Nephron progenitor cell (in vitro differentiated cells): Measurements from ENCODE around the gene INPP1.
"Not testable (repeated sequence)": the region's sequence is repeated elsewhere in the genome, so short reads cannot be mapped to it uniquely, and the experiment has no call there.

Experiments
- DNase-seq: peaks from one replicate; pipeline ENCODE4 v3.0.0; 2021
- H3K27ac Mint-ChIP-seq: 2 replicates; pipeline ENCODE4 v1.8.0; 2021; ENCODE audit warnings: mild to moderate bottlenecking, moderate library complexity, mixed read lengths
- H3K27me3 Mint-ChIP-seq: 2 replicates; pipeline ENCODE4 v1.8.0; 2021; ENCODE audit warnings: mild to moderate bottlenecking, low read depth, mixed read lengths; ENCODE audit not compliant: poor library complexity
- H3K36me3 Mint-ChIP-seq: 2 replicates; pipeline ENCODE4 v1.8.0; 2021; ENCODE audit warnings: low read depth, mixed read lengths
- H3K4me1 Mint-ChIP-seq: 2 replicates; pipeline ENCODE4 v1.8.0; 2021; ENCODE audit warnings: mixed read lengths
- H3K4me3 Mint-ChIP-seq: 2 replicates; pipeline ENCODE4 v1.8.0; 2021; ENCODE audit warnings: mild to moderate bottlenecking, moderate library complexity, mixed read lengths
- H3K9me3 Mint-ChIP-seq: 2 replicates; pipeline ENCODE4 v1.8.0; 2021; ENCODE audit warnings: mild to moderate bottlenecking, moderate library complexity, mixed read lengths
- TF ChIP-seq, protein P1 (sequence below): fragments of 200-600 bp; sonication (generic); IDR thresholded peaks from 2 replicates; pipeline ENCODE4 v1.5.0; 2021; ENCODE audit warnings: antibody characterized with exemption

Gene INPP1

DNA sequence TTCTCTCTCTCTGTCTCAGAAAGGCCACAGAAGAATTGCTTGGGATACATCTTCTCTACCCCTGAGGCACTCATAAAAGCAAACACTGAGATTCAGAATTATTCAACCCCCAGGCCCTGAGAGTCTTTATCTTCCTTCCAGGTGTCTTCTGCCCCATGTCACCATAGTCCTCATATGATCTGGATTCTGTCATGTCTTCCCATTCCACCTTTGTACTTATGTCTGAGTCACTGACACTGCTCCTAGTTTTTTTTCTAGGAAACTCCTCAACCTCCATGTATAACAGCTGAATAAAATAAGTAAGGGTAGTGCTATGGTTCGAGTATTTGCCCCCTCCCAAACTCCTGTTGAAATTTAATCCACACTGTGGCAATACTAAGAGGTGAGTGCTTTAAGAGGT lies 35.4 kb upstream of the INPP1 start:
- H3K4me1 Mint-ChIP-seq = no peaks in the 10 kb centered on the region
- no peaks in the 10 kb centered on the region for H3K9me3 Mint-ChIP-seq
- no peak overlapping the region for H3K4me3 Mint-ChIP-seq
- no peaks in the 10 kb centered on the region for H3K27me3 Mint-ChIP-seq
- TF ChIP-seq, protein P1, sequence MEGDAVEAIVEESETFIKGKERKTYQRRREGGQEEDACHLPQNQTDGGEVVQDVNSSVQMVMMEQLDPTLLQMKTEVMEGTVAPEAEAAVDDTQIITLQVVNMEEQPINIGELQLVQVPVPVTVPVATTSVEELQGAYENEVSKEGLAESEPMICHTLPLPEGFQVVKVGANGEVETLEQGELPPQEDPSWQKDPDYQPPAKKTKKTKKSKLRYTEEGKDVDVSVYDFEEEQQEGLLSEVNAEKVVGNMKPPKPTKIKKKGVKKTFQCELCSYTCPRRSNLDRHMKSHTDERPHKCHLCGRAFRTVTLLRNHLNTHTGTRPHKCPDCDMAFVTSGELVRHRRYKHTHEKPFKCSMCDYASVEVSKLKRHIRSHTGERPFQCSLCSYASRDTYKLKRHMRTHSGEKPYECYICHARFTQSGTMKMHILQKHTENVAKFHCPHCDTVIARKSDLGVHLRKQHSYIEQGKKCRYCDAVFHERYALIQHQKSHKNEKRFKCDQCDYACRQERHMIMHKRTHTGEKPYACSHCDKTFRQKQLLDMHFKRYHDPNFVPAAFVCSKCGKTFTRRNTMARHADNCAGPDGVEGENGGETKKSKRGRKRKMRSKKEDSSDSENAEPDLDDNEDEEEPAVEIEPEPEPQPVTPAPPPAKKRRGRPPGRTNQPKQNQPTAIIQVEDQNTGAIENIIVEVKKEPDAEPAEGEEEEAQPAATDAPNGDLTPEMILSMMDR = no peak
- no peak overlapping the region for H3K27ac Mint-ChIP-seq
- DNase-seq = no peak
- peaks cover 77% of the 10 kb centered on the region for H3K36me3 Mint-ChIP-seq

DNA sequence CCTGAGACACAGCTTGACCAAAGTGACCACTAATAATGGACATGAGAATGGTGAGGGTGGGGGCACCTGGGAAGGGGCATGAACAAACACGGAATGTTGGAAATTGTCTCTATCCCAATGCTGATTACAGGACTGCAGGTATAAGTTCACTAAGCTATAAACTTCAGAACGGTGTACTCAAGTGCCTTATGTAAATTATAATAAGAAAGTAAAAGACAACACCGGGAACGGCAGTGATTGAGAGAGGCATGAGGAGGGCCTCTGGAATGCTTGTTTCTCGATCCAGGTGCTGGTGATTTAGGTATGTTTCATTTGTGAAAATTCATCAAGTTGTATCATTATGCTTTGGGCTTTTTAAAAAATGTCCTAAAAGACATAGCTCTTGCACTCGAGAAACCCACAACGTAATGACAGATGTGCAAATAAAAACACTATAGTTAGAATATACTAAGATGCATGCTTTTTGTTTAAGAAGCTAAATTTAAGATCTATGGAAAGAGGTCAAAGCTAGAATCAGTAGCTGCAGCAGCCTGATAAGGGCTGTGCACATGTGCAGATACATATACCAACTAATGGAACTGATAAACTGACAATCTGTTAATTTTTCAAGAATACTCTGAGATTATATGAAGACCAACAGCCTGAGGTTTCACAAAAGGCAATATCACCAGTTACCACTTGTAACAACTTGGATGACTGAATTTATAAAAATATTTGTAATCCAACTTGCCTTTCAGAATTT lies 31.3 kb upstream of the INPP1 start:
- Mint-ChIP-seq H3K9me3 (no peaks in the 10 kb centered on the region), H3K4me1 (peaks cover 16% of the 10 kb centered on the region), H3K27me3 (no peaks in the 10 kb centered on the region), H3K36me3 (peaks cover 64% of the 10 kb centered on the region), H3K27ac (no peak overlapping the region), H3K4me3 (no peak overlapping the region)
- TF ChIP-seq, protein P1 = no peak
- no peak for DNase-seq

DNA sequence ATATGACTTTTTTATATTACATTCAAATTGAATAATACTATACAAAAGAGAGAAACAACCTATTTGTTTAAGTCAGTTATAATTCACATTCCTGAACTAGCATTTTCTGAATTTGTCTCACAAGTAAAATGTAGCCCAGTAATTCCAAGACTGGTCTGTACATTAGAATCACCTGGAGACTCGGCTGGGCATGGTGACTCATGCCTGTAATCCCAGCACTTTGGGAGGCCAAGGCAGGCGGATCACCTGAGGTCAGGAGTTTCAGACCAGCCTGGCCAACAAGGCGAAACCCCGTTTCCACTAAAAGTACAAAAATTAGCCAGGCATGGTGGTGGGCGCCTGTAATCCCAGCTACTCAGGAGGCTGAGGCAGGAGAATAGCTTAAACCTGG lies 30.8 kb upstream of the INPP1 start:
- H3K36me3 Mint-ChIP-seq = peaks cover 64% of the 10 kb centered on the region
- not testable (repeated sequence) for H3K27ac Mint-ChIP-seq, H3K27me3 Mint-ChIP-seq, DNase-seq, H3K9me3 Mint-ChIP-seq, H3K4me3 Mint-ChIP-seq
- H3K4me1 Mint-ChIP-seq = peaks cover 22% of the 10 kb centered on the region

DNA sequence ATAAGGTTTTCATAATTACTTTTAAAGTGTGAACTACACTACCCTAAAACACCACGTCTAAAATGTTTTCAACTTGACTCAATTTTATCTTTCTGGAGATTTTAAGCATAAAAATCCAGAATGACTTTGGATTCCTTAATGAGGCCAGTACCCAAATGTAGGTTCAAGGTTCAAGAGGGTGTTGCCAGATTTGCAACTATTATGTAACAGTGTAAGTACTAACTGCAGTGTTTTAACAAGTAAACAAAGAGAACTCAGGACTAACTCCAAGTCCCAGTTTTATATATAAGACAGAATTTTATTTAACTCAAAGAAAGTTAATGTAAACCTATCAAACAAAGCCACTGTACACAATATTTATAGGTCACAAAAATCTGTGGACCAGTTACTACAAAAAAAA lies 29.5 kb upstream of the INPP1 start:
- TF ChIP-seq, protein P1 = no peak
- H3K4me1 Mint-ChIP-seq = peaks cover 34% of the 10 kb centered on the region
- no peak for DNase-seq
- no peaks in the 10 kb centered on the region for H3K9me3 Mint-ChIP-seq
- no peaks in the 10 kb centered on the region for H3K27me3 Mint-ChIP-seq
- H3K4me3 Mint-ChIP-seq = no peak overlapping the region
- peaks cover 54% of the 10 kb centered on the region for H3K36me3 Mint-ChIP-seq
- H3K27ac Mint-ChIP-seq = no peak overlapping the region

DNA sequence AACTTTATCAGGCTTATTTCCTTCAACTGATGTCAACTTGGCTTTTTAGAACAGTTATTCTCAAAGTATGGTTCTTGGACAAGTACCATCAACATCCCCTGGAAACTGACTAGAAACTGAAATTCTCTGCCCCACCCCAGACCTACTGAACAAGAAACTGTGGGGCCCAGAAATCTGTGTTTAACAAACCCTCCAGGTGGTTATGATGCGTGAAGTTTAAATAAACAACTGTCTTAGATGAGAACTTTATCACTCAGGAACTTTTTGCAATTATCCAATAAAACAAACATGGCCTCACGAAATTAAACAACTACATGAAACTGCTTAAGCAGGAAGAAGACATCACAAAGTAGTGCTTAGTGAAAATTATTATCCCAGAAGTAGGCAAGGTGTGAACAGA lies 28.1 kb upstream of the INPP1 start:
- Mint-ChIP-seq H3K27ac (no peak overlapping the region), H3K9me3 (no peaks in the 10 kb centered on the region), H3K4me1 (peaks cover 38% of the 10 kb centered on the region), H3K36me3 (peaks cover 44% of the 10 kb centered on the region), H3K4me3 (no peak overlapping the region), H3K27me3 (no peaks in the 10 kb centered on the region)
- TF ChIP-seq, protein P1 = no peak
- no peak for DNase-seq

DNA sequence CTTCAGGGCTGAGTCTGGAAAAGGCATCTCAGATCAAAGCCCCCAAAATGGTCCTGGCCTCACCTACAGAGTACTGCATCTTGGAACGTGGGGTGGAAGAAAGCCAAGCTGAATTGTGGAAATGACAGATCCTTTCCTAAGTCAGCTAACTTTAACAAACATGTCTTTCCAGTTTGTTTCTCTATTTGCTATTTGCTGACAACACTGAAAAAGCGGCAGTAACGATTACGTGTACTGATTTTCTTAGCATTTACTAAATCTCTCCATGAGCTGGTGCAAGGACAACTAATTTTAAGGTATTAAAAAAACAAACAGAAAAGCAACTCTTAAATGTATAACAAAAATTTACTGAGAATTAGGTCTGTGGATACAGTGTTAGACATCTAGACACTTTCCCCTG lies 24.9 kb upstream of the INPP1 start:
- Mint-ChIP-seq H3K4me1 (peaks cover 42% of the 10 kb centered on the region), H3K36me3 (peaks cover 20% of the 10 kb centered on the region), H3K4me3 (peak overlapping the region; percentile 97), H3K27ac (no peak overlapping the region), H3K27me3 (peaks cover 5% of the 10 kb centered on the region), H3K9me3 (no peaks in the 10 kb centered on the region)
- TF ChIP-seq, protein P1 = no peak
- DNase-seq = no peak
